HepG2 (cell line): ENCODE results near the gene RNU7-1. TPM values are rescaled to one million over a fixed set of nuclear protein-coding genes. Genes with fewer than 3 reads are reported as not detected.

ENCODE experiments used
- KDM3A ChIP-seq: IDR thresholded peaks from 2 replicates; pipeline ENCODE4 v1.6.1; 2018; ENCODE audit warnings: low read depth, missing compliant biosample characterization
- TSC22D2 ChIP-seq: sonication (generic); formaldehyde crosslinking; IDR thresholded peaks from 2 replicates; pipeline ENCODE4 v1.5.1; 2020; ENCODE audit warnings: missing genetic modification reagents, mild to moderate bottlenecking, borderline replicate concordance
- ZNF10 ChIP-seq: sonication (generic); formaldehyde crosslinking; IDR thresholded peaks from 2 replicates; pipeline ENCODE4 v1.4.0; 2020; ENCODE audit warnings: mild to moderate bottlenecking, low read depth, missing genetic modification reagents, borderline replicate concordance
- ZNF383 ChIP-seq: sonication (generic); formaldehyde crosslinking; IDR thresholded peaks from 2 replicates; pipeline ENCODE4 v1.4.0; 2020; ENCODE audit warnings: missing genetic modification reagents, mild to moderate bottlenecking, borderline replicate concordance
- ZNF543 ChIP-seq: sonication (generic); formaldehyde crosslinking; IDR thresholded peaks from 2 replicates; pipeline ENCODE4 v1.4.0; 2020; ENCODE audit warnings: mild to moderate bottlenecking, missing genetic modification reagents
- ZNF607 ChIP-seq: sonication (generic); formaldehyde crosslinking; IDR thresholded peaks from 2 replicates; pipeline ENCODE4 v1.5.1; 2020; ENCODE audit warnings: missing genetic modification reagents, mild to moderate bottlenecking, borderline replicate concordance
- polyA plus RNA-seq, 8 experiments: library from polyadenylated mRNA; depleted of rRNA in 3 of 8; stranded (reverse) in 7 of 8; unstranded in 1 of 8; fragments of >200 nt; fragmentation: Illumina TruSeq in 4 of 8; extraction: Trizol in 4 of 8; gene quantifications; 2 replicates each; pipeline versions ENCODE4 v1.2.1 to v1.2.3, GENCODE V29; 2011 to 2016; ENCODE audit warnings: low read depth in 4 of 8, missing spikeins in 1 of 8, mixed read lengths in 1 of 8; ENCODE audit not compliant: insufficient read depth in 1 of 8
- total RNA-seq, 5 experiments: library from RNA; depleted of rRNA; stranded (reverse); fragments of >200 nt; fragmentation: Illumina TruSeq; extraction: Trizol; gene quantifications; 2 replicates each; pipeline ENCODE4 v1.2.3, GENCODE V29; 2016; ENCODE audit warnings: low read depth in 1 of 5
- TF ChIP-seq, protein P1 (sequence below): sonication (generic); formaldehyde crosslinking; conservative IDR thresholded peaks from 2 replicates; pipeline ENCODE4 v1.4.0; 2020; ENCODE audit warnings: missing genetic modification reagents
- TF ChIP-seq, protein P2 (sequence below): sonication (generic); formaldehyde crosslinking; IDR thresholded peaks from 2 replicates; pipeline ENCODE4 v1.8.0; 2022; ENCODE audit warnings: mild to moderate bottlenecking, missing genetic modification reagents; ENCODE audit not compliant: insufficient replicate concordance
- TF ChIP-seq, protein P3 (sequence below): IDR thresholded peaks from 2 replicates; pipeline ENCODE4 v1.6.1; 2016; ENCODE audit warnings: mild to moderate bottlenecking
- TF ChIP-seq, protein P4 (sequence below), 2 experiments: fragments of 450-650 bp in 1 of 2; sonication (generic) in 1 of 2; formaldehyde crosslinking in 1 of 2; IDR thresholded peaks; 2 replicates each; pipeline versions ENCODE4 v1.6.1 to v1.8.0; 2016 to 2022; ENCODE audit warnings: antibody characterized with exemption in 1 of 2, mild to moderate bottlenecking in 1 of 2, missing genetic modification reagents in 1 of 2
- TF ChIP-seq, protein P5 (sequence below): sonication (generic); formaldehyde crosslinking; IDR thresholded peaks from 2 replicates; pipeline ENCODE4 v1.4.0; 2020; ENCODE audit warnings: mild to moderate bottlenecking, missing genetic modification reagents

Gene RNU7-1
- total and polyA plus RNA-seq, 2 of the 13 experiments (the other 11 are each of a cell fraction or from before 2014, with no cell fraction given), result not detected

DNA sequence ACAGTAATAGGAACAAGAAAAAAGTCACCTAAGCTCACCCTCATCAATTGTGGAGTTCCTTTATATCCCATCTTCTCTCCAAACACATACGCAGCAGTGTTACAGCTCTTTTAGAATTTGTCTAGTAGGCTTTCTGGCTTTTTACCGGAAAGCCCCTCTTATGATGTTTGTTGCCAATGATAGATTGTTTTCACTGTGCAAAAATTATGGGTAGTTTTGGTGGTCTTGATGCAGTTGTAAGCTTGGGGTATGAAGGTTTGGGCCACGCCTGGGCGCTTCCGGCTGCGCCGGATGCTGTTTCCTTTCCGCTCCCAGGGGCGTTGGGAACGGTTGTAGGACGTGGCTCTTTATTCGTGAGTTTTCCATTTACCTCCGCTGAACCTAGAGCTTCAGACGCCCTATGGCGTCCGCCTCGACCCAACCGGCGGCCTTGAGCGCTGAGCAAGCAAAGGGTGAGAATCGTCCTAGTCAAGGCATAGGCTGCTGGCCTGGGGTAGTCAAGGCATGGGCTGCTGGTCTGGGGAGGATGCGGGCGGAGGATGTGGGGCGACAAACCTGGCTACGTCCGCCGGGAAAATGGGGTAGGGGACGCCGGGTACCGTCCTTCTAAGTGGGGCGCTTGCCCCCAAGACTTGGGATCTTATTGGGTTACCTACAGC, at the start of gene RNU7-1, which contains the start of gene C12orf57 (continued):
- TF ChIP-seq, protein P1, sequence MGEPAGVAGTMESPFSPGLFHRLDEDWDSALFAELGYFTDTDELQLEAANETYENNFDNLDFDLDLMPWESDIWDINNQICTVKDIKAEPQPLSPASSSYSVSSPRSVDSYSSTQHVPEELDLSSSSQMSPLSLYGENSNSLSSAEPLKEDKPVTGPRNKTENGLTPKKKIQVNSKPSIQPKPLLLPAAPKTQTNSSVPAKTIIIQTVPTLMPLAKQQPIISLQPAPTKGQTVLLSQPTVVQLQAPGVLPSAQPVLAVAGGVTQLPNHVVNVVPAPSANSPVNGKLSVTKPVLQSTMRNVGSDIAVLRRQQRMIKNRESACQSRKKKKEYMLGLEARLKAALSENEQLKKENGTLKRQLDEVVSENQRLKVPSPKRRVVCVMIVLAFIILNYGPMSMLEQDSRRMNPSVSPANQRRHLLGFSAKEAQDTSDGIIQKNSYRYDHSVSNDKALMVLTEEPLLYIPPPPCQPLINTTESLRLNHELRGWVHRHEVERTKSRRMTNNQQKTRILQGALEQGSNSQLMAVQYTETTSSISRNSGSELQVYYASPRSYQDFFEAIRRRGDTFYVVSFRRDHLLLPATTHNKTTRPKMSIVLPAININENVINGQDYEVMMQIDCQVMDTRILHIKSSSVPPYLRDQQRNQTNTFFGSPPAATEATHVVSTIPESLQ (CRISPR knock-in tag), result peak; percentile 94; the same call in 1 of the 2 replicates
- TF ChIP-seq KDM3A (peak; percentile 99), ZNF383 (CRISPR knock-in tag) (no peak), ZNF607 (CRISPR knock-in tag) (no peak), ZNF10 (CRISPR knock-in tag) (no peak), ZNF543 (peak; percentile 81; the same call in 1 of the 2 replicates), TSC22D2 (CRISPR knock-in tag) (no peak)
- TF ChIP-seq, protein P2, sequence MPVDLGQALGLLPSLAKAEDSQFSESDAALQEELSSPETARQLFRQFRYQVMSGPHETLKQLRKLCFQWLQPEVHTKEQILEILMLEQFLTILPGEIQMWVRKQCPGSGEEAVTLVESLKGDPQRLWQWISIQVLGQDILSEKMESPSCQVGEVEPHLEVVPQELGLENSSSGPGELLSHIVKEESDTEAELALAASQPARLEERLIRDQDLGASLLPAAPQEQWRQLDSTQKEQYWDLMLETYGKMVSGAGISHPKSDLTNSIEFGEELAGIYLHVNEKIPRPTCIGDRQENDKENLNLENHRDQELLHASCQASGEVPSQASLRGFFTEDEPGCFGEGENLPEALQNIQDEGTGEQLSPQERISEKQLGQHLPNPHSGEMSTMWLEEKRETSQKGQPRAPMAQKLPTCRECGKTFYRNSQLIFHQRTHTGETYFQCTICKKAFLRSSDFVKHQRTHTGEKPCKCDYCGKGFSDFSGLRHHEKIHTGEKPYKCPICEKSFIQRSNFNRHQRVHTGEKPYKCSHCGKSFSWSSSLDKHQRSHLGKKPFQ (CRISPR knock-in tag), result peak; percentile 71
- TF ChIP-seq, protein P3, sequence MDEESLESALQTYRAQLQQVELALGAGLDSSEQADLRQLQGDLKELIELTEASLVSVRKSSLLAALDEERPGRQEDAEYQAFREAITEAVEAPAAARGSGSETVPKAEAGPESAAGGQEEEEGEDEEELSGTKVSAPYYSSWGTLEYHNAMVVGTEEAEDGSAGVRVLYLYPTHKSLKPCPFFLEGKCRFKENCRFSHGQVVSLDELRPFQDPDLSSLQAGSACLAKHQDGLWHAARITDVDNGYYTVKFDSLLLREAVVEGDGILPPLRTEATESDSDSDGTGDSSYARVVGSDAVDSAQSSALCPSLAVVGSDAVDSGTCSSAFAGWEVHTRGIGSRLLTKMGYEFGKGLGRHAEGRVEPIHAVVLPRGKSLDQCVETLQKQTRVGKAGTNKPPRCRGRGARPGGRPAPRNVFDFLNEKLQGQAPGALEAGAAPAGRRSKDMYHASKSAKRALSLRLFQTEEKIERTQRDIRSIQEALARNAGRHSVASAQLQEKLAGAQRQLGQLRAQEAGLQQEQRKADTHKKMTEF (CRISPR knock-in tag), result peak; percentile 92
- TF ChIP-seq, protein P4, sequence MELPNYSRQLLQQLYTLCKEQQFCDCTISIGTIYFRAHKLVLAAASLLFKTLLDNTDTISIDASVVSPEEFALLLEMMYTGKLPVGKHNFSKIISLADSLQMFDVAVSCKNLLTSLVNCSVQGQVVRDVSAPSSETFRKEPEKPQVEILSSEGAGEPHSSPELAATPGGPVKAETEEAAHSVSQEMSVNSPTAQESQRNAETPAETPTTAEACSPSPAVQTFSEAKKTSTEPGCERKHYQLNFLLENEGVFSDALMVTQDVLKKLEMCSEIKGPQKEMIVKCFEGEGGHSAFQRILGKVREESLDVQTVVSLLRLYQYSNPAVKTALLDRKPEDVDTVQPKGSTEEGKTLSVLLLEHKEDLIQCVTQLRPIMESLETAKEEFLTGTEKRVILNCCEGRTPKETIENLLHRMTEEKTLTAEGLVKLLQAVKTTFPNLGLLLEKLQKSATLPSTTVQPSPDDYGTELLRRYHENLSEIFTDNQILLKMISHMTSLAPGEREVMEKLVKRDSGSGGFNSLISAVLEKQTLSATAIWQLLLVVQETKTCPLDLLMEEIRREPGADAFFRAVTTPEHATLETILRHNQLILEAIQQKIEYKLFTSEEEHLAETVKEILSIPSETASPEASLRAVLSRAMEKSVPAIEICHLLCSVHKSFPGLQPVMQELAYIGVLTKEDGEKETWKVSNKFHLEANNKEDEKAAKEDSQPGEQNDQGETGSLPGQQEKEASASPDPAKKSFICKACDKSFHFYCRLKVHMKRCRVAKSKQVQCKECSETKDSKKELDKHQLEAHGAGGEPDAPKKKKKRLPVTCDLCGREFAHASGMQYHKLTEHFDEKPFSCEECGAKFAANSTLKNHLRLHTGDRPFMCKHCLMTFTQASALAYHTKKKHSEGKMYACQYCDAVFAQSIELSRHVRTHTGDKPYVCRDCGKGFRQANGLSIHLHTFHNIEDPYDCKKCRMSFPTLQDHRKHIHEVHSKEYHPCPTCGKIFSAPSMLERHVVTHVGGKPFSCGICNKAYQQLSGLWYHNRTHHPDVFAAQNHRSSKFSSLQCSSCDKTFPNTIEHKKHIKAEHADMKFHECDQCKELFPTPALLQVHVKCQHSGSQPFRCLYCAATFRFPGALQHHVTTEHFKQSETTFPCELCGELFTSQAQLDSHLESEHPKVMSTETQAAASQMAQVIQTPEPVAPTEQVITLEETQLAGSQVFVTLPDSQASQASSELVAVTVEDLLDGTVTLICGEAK (IDR thresholded peaks at IDR 0.05), result no peak
- TF ChIP-seq, protein P4 (CRISPR knock-in tag; IDR thresholded peaks at IDR 0.05), result peak; percentile 59; the same call in 1 of the 2 replicates
- TF ChIP-seq, protein P5, sequence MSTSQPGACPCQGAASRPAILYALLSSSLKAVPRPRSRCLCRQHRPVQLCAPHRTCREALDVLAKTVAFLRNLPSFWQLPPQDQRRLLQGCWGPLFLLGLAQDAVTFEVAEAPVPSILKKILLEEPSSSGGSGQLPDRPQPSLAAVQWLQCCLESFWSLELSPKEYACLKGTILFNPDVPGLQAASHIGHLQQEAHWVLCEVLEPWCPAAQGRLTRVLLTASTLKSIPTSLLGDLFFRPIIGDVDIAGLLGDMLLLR (CRISPR knock-in tag), result peak; percentile 59; the same call in 1 of the 2 replicates
